K562 (cell line): ENCODE results near the gene FOXI1. TPM values are rescaled to one million over a fixed set of nuclear protein-coding genes. Genes with fewer than 3 reads are reported as not detected.
A peak's percentile ranks its signal among the peaks of the same experiment; 100 is the strongest.

Experiments
- BCLAF1 ChIP-seq, 2 experiments: fragments of 450-650 bp in 1 of 2; IDR thresholded peaks; 2 replicates each; pipeline ENCODE4 v1.6.1; 2011 to 2017; ENCODE audit warnings: low read depth in 2 of 2, antibody characterized with exemption in 1 of 2, borderline replicate concordance in 1 of 2, low read length in 1 of 2, mild to moderate bottlenecking in 1 of 2, mixed read lengths in 1 of 2; ENCODE audit not compliant: control insufficient read depth in 1 of 2
- CBFA2T3 ChIP-seq: fragments of 450-650 bp; IDR thresholded peaks from 2 replicates; pipeline ENCODE4 v1.6.1; 2017
- CTBP1 ChIP-seq: fragments of 450-650 bp; IDR thresholded peaks from 2 replicates; pipeline ENCODE4 v1.6.1; 2016; ENCODE audit warnings: borderline replicate concordance
- CTCFL ChIP-seq: IDR thresholded peaks from 2 replicates; pipeline ENCODE4 v1.6.1; 2011; ENCODE audit warnings: borderline replicate concordance, low read depth, mild to moderate bottlenecking, moderate library complexity, low read length; ENCODE audit not compliant: insufficient read depth, poor library complexity, severe bottlenecking
- FOXA3 ChIP-seq, 2 experiments: fragments of 450-650 bp in 1 of 2; sonication (generic) in 1 of 2; formaldehyde crosslinking; IDR thresholded peaks in 1 of 2; conservative IDR thresholded peaks in 1 of 2; 2 replicates each; pipeline versions ENCODE4 v1.4.0 to v1.8.0; 2020 to 2022; ENCODE audit warnings: mild to moderate bottlenecking in 2 of 2, missing genetic modification reagents in 1 of 2
- MCM3 ChIP-seq: fragments of 450-650 bp; IDR thresholded peaks from 2 replicates; pipeline ENCODE4 v1.6.1; 2016
- MEIS2 ChIP-seq: fragments of 450-650 bp; IDR thresholded peaks from 2 replicates; pipeline ENCODE4 v1.6.1; 2014; ENCODE audit warnings: mild to moderate bottlenecking; ENCODE audit not compliant: partially characterized antibody
- SMAD1 ChIP-seq: fragments of 150-350 bp; IDR thresholded peaks from 2 replicates; pipeline ENCODE4 v1.6.1; 2014; ENCODE audit warnings: low read length, low read depth; ENCODE audit not compliant: partially characterized antibody
- SMARCB1 ChIP-seq: IDR thresholded peaks from 2 replicates; pipeline ENCODE4 v1.6.1; 2011; ENCODE audit warnings: improper control_type of control experiment, low read depth; ENCODE audit not compliant: insufficient read length
- SMARCC2 ChIP-seq: fragments of 450-650 bp; IDR thresholded peaks from 2 replicates; pipeline ENCODE4 v1.6.1; 2017; ENCODE audit warnings: antibody characterized with exemption, moderate library complexity, mild to moderate bottlenecking, low read depth
- TEAD1 ChIP-seq, 2 experiments: fragments of 450-650 bp in 1 of 2; sonication (generic) in 1 of 2; formaldehyde crosslinking; IDR thresholded peaks; 2 replicates each; pipeline versions ENCODE4 v1.4.0 to v1.8.0; 2020 to 2022; ENCODE audit warnings: mild to moderate bottlenecking in 2 of 2, missing genetic modification reagents in 1 of 2
- ZNF217 ChIP-seq: sonication (generic); formaldehyde crosslinking; IDR thresholded peaks from 2 replicates; pipeline ENCODE4 v1.8.0; 2022; ENCODE audit warnings: mild to moderate bottlenecking, missing genetic modification reagents
- ZNF511 ChIP-seq: sonication (generic); formaldehyde crosslinking; IDR thresholded peaks from 2 replicates; pipeline ENCODE4 v1.8.0; 2022; ENCODE audit warnings: mild to moderate bottlenecking, missing genetic modification reagents
- ZNF592 ChIP-seq: fragments of 450-650 bp; IDR thresholded peaks from 2 replicates; pipeline ENCODE4 v1.6.1; 2017; ENCODE audit warnings: antibody characterized with exemption, mild to moderate bottlenecking
- polyA plus RNA-seq, 8 experiments: library from polyadenylated mRNA; depleted of rRNA in 4 of 8; stranded (reverse) in 5 of 8; unstranded in 3 of 8; fragments of >200 nt; fragmentation: Nextera tagmentation in 2 of 8; fragmentation: Illumina TruSeq in 1 of 8; extraction: Ambion mirVana in 2 of 8; extraction: Trizol in 1 of 8; gene quantifications; 2 replicates each; pipeline versions ENCODE4 v1.2.1 to v1.2.3, GENCODE V29; 2011 to 2014; ENCODE audit warnings: inconsistent platforms in 1 of 8, missing spikeins in 1 of 8
- total RNA-seq, 7 experiments: library from RNA; depleted of rRNA in 6 of 7; stranded (reverse); fragments of >200 nt in 6 of 7; fragmentation: Illumina TruSeq in 2 of 7; extraction: Trizol in 2 of 7; gene quantifications; 2 replicates each; pipeline versions ENCODE4 v1.2.1 to v1.2.3, GENCODE V29; 2011 to 2021; ENCODE audit warnings: low replicate concordance in 1 of 7
- TF ChIP-seq, protein P1 (sequence below): sonication (generic); formaldehyde crosslinking; IDR thresholded peaks from 2 replicates; pipeline ENCODE4 v1.8.1; 2023; ENCODE audit warnings: mild to moderate bottlenecking, missing genetic modification reagents

FOXI1 gene
- total and polyA plus RNA-seq, 9 of the 15 experiments (the other 6 are each of a cell fraction or from before 2014, with no cell fraction given), result not detected

DNA sequence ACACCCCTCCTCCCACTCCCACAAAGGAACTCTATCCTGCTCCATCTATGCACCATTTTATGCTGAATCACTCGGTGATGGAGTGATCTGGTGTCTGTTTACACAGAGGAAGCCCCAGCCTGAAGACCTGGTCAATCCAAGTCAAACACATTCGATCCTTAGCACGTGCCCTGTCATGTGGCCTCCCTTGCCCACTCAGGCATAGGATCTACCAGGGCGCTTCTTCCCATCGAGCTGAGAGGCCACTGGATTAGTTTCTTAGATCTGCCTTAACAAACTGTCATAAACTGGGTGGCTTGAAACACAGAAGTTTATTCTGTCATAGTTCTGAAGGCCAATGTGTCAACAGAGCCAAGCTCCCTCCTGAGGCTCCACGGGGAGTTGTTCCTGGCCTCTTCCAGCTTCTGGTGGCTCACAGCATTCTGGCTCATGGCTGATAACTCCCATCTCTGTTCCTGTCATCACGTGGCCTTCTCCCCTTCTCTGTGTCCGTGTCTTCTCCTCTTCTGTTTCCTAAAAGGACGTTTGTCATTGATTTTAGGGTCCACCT, 34.2 kb downstream of the FOXI1 start (continued):
- TF ChIP-seq, protein P1, sequence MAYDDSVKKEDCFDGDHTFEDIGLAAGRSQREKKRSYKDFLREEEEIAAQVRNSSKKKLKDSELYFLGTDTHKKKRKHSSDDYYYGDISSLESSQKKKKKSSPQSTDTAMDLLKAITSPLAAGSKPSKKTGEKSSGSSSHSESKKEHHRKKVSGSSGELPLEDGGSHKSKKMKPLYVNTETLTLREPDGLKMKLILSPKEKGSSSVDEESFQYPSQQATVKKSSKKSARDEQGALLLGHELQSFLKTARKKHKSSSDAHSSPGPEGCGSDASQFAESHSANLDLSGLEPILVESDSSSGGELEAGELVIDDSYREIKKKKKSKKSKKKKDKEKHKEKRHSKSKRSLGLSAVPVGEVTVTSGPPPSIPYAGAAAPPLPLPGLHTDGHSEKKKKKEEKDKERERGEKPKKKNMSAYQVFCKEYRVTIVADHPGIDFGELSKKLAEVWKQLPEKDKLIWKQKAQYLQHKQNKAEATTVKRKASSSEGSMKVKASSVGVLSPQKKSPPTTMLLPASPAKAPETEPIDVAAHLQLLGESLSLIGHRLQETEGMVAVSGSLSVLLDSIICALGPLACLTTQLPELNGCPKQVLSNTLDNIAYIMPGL (CRISPR knock-in tag), result no peak
- TF ChIP-seq ZNF592, result no peak
- no peak for TF ChIP-seq TEAD1 (CRISPR knock-in tag; IDR thresholded peaks at IDR 0.05)
- TF ChIP-seq ZNF511 (CRISPR knock-in tag), result 0 out of 2 replicates have a peak, but pooled peaks have one; percentile 54
- no peak for TF ChIP-seq MCM3
- TF ChIP-seq SMARCB1, result no peak
- TF ChIP-seq CTCFL, result peak; percentile 26
- TF ChIP-seq SMARCC2, result no peak
- TF ChIP-seq CBFA2T3, result peak; percentile 49
- TF ChIP-seq CTBP1, result peak; percentile 4; the same call in 1 of the 2 replicates
- peak; percentile 38 for TF ChIP-seq MEIS2
- no peak for TF ChIP-seq BCLAF1 (IDR thresholded peaks at IDR 0.05; ENCODE audit: borderline replicate concordance in 1 of 2, control insufficient read depth in 1 of 2, low read depth in 2 of 2, low read length in 1 of 2)
- TF ChIP-seq SMAD1, result no peak
- peak; percentile 67 to 83 for TF ChIP-seq FOXA3 (CRISPR knock-in tag; conservative IDR thresholded peaks at IDR 0.05 in 1 of 2, IDR thresholded peaks at IDR 0.05 in 1 of 2)
- TF ChIP-seq ZNF217 (CRISPR knock-in tag), result no peak
